ENCODE data around the gene TRMT10B. TPM values are rescaled to one million over a fixed set of nuclear protein-coding genes. Genes with fewer than 3 reads are reported as not detected.
"Not testable (repeated sequence)": the region's sequence is repeated elsewhere in the genome, so short reads cannot be mapped to it uniquely, and the experiment has no call there.

Gene TRMT10B
- total and polyA plus RNA-seq, 12 donors, result 2.9 to 13.0 (median 8.9) TPM

DNA sequence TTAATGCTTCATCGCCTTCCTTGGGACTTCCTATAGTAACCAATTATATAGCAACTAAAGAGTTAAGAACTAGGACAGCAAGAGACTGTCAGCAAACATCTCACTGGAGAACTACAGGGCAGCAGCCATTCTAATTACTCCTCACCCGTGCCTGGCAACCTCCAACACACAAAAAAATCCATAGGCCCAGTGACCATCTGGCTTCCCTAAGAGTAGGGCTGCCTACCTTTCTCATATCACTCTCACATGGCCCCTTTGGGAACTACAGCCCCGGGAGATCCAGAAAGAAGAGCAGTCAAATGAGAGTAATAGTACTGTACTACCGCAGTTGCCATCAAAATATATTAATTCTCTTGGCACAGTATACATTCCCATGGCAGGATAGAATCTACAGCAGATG lies 52.7 kb downstream of the TRMT10B start:
- WGBS, 4 donors, result 63 to 82% (median 72%) methylated on average over 4 of the region's 4 CpGs
- no peaks in the 10 kb centered on the region for H3K36me3 ChIP-seq (replicated peaks in 1 of 2)
- H3K9me3 ChIP-seq (replicated peaks in 1 of 3), result no peaks in the 10 kb centered on the region
- H3K27ac ChIP-seq, result no peak overlapping the region
- intact Hi-C loops (cut with DNase I), result loop anchor here (10.0 kb wide), 2 partner anchors 99 to 321 kb away; partner anchors contain the start of genes POLR1E (in 1 of the 2) and SLC25A51 (in 1 of the 2)
- H3K27me3 ChIP-seq, result no peaks in the 10 kb centered on the region
- H3K4me1 ChIP-seq (replicated peaks in 1 of 2), result peaks cover 14 to 25% of the 10 kb centered on the region in 2 donors
- DNase-seq, result no peak
- no peak overlapping the region for H3K4me3 ChIP-seq
- TF ChIP-seq, protein P1, sequence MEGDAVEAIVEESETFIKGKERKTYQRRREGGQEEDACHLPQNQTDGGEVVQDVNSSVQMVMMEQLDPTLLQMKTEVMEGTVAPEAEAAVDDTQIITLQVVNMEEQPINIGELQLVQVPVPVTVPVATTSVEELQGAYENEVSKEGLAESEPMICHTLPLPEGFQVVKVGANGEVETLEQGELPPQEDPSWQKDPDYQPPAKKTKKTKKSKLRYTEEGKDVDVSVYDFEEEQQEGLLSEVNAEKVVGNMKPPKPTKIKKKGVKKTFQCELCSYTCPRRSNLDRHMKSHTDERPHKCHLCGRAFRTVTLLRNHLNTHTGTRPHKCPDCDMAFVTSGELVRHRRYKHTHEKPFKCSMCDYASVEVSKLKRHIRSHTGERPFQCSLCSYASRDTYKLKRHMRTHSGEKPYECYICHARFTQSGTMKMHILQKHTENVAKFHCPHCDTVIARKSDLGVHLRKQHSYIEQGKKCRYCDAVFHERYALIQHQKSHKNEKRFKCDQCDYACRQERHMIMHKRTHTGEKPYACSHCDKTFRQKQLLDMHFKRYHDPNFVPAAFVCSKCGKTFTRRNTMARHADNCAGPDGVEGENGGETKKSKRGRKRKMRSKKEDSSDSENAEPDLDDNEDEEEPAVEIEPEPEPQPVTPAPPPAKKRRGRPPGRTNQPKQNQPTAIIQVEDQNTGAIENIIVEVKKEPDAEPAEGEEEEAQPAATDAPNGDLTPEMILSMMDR (IDR thresholded peaks at IDR 0.05), result no peak
- no peak for TF ChIP-seq POLR2A (IDR thresholded peaks at IDR 0.05)

DNA sequence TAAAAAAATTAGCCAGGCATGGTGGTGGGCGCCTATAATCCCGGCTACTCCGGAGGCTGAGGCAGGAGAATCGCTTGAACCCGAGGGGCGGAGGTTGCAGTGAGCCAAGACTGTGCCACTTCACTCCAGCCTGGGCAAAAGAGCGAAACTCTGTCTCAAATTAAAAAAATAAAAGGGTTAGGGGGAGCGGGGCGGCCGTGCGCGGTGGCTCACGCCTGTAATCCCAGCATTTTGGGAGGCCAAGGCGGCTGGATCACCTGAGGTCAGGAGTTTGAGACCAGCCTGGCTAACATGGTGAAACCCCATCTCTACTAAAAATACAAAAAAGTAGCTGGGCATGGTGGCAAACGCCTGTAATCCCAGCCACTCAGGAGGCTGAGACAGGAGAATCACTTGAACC lies 56.1 kb downstream of the TRMT10B start:
- H3K36me3 ChIP-seq (replicated peaks in 1 of 2); H3K27me3 ChIP-seq; H3K4me1 ChIP-seq (replicated peaks in 1 of 2); H3K4me3 ChIP-seq; H3K27ac ChIP-seq; DNase-seq; H3K9me3 ChIP-seq (replicated peaks in 1 of 3): not testable (repeated sequence)
- intact Hi-C loops (cut with DNase I), result loop anchor here (10.0 kb wide), 2 partner anchors 95 to 325 kb away; partner anchors contain the start of genes POLR1E (in 1 of the 2) and SLC25A51 (in 1 of the 2)
- WGBS, 4 donors, result 96 to 98% (median 98%) methylated on average over 15 of the region's 15 CpGs

DNA sequence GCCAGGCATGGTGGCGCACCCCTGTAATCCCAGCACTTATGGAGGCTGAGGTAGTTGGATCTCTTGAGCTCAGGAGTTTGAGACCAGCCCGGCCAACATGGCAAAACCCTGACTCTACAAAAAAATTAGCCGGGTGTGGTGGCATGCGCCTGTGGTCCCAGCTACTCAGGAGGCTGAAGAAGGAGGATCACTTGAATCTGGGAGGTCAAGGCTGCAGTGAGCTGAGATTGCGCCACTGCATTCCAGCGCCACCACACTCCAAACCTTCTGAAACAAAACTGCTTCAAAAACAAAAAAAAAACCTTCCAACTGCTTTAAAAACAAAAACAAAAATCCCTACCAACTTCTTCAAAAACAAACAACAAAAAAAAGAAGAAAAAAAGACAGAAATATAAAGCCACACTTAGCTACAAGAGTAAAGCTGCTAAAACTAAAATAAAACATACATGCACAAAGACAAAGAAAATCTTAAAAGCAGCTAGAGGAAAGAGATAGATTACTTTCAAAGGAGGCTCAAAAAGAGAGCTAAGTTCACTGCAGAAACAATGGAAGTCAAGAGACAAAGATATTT lies 58.4 kb downstream of the TRMT10B start:
- WGBS, 4 donors, result 95 to 99% (median 97%) methylated on average over 6 of the region's 6 CpGs
- Histone ChIP-seq H3K27ac (no peak overlapping the region), H3K4me1 (replicated peaks in 1 of 2) (no peaks in the 10 kb centered on the region), H3K27me3 (no peaks in the 10 kb centered on the region), H3K36me3 (replicated peaks in 1 of 2) (no peaks in the 10 kb centered on the region), H3K4me3 (no peak overlapping the region), H3K9me3 (replicated peaks in 1 of 3) (no peaks in the 10 kb centered on the region)
- no peak for DNase-seq
- intact Hi-C loops (cut with DNase I), result no loop called here
- TF ChIP-seq, protein P1 (IDR thresholded peaks at IDR 0.05), result no peak
- no peak for TF ChIP-seq POLR2A (IDR thresholded peaks at IDR 0.05)

DNA sequence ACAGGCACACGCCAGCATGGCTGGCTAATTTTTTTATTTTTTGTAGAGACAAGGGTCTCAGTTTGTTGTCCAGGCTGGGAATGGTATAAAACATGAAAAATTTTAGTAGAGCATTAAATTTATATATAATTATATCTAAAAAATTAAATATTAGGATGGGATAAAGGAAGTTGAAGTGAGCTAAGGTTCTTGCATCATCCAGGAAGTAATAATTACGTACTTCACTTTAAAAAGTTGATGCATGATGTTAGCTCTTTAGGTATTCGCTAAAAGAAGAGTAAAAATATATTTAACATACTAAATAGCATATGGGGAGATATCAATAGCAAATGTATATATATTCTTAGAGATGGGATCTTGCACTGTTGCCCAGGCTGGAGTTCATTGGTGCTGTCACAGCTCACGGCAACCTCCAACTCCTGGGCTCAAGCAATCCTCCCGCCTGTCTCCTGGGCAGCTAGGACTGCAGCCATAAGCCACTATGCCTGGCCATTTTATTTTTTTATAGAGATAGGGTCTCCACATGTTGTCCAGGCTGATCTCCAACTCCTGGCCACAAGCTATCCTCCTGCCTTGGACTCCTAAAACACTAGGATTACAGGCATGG lies 59.3 kb downstream of the TRMT10B start:
- DNase-seq, result no peak
- 86 to 91% (median 88%) methylated on average over 5 of the region's 5 CpGs for WGBS, 4 donors
- Histone ChIP-seq H3K4me3 (no peak overlapping the region), H3K4me1 (replicated peaks in 1 of 2) (no peaks in the 10 kb centered on the region), H3K9me3 (replicated peaks in 1 of 3) (no peaks in the 10 kb centered on the region), H3K36me3 (replicated peaks in 1 of 2) (no peaks in the 10 kb centered on the region), H3K27me3 (no peaks in the 10 kb centered on the region), H3K27ac (no peak overlapping the region)
- TF ChIP-seq POLR2A (IDR thresholded peaks at IDR 0.05), result no peak
- TF ChIP-seq, protein P1 (IDR thresholded peaks at IDR 0.05), result no peak
- intact Hi-C loops (cut with DNase I), result no loop called here

DNA sequence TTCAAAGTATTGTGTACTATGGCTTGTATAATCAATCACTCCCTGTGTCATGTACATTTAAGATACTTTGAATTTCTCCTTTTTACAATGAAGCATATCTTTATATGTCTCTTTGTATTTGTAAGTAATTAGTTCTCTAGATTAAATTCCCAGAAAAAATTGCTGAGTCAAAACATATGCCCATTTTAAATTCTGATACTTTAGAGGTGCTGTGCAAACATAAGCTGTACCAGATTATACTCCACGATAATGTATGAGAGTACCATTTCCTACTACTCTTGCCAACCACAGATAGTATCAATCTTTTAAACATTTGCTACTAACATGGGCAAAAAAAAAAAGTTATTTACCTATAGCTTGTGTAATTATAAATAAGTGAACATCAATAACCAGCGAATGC lies 65.2 kb downstream of the TRMT10B start:
- no peak overlapping the region for H3K27ac ChIP-seq
- DNase-seq, result no peak
- no peak overlapping the region for H3K4me3 ChIP-seq
- no peaks in the 10 kb centered on the region for H3K27me3 ChIP-seq
- H3K36me3 ChIP-seq (replicated peaks in 1 of 2), result peaks cover 0 to 15% of the 10 kb centered on the region in 2 donors
- TF ChIP-seq, protein P1 (IDR thresholded peaks at IDR 0.05), result no peak
- no peak for TF ChIP-seq POLR2A (IDR thresholded peaks at IDR 0.05)
- intact Hi-C loops (cut with DNase I), result no loop called here
- H3K4me1 ChIP-seq (replicated peaks in 1 of 2), result peaks cover 0 to 4% of the 10 kb centered on the region in 2 donors
- no peaks in the 10 kb centered on the region for H3K9me3 ChIP-seq (replicated peaks in 1 of 3)
- 67 to 82% (median 73%) methylated on average over 2 of the region's 2 CpGs for WGBS, 4 donors
